Measurements from ENCODE around the gene TRAP1.
"Not testable (repeated sequence)": the region's sequence is repeated elsewhere in the genome, so short reads cannot be mapped to it uniquely, and the experiment has no call there.

The TRAP1 gene

GRCh38 chr16:3714378-3714777, 2.9 kb downstream of the TRAP1 start:
- H3K27me3 ChIP-seq (replicated peaks in 2 of 5; ENCODE audit: control insufficient read depth in 4 of 5, insufficient read depth in 5 of 5, low read length in 4 of 5); H3K4me3 ChIP-seq (ENCODE audit: control insufficient read depth in 1 of 7, extremely low read depth in 1 of 7, insufficient read depth in 4 of 7, low read depth in 2 of 7, low read length in 6 of 7); POLR2A ChIA-PET; DNase-seq; H3K27ac ChIP-seq (ENCODE audit: insufficient read depth in 1 of 2, low read depth in 1 of 2, low read length in 2 of 2, poor library complexity in 1 of 2, severe bottlenecking in 2 of 2); H3K9me3 ChIP-seq (ENCODE audit: control extremely low read depth in 1 of 5, control insufficient read depth in 4 of 5, insufficient read depth in 2 of 5, low read depth in 1 of 5, low read length in 4 of 5): not testable (repeated sequence)
- 100% methylated on average over 7 of the region's 10 CpGs for WGBS (ENCODE audit: insufficient coverage)
- peaks cover 0 to 22% (median 6%) of the 10 kb centered on the region in 4 experiments for H3K36me3 ChIP-seq (ENCODE audit: control insufficient read depth in 4 of 4, insufficient read depth in 4 of 4, low read length in 3 of 4)
- CTCF ChIA-PET: interaction anchor here (1.7 kb wide), 1 partner anchor 24 kb away, joined by 6 read pairs; no protein-coding TSS in a partner anchor
- H3K4me1 ChIP-seq (ENCODE audit: control extremely low read depth in 1 of 4, control insufficient read depth in 4 of 4, insufficient read depth in 4 of 4, low read length in 3 of 4): peaks cover 5 to 19% (median 17%) of the 10 kb centered on the region in 4 experiments

- no peak overlapping the region for H3K4me3 ChIP-seq (ENCODE audit: control insufficient read depth in 1 of 7, extremely low read depth in 1 of 7, insufficient read depth in 4 of 7, low read depth in 2 of 7, low read length in 6 of 7)
- H3K27ac ChIP-seq (ENCODE audit: insufficient read depth in 1 of 2, low read depth in 1 of 2, low read length in 2 of 2, poor library complexity in 1 of 2, severe bottlenecking in 2 of 2): no peak overlapping the region
- H3K9me3 ChIP-seq (ENCODE audit: control extremely low read depth in 1 of 5, control insufficient read depth in 4 of 5, insufficient read depth in 2 of 5, low read depth in 1 of 5, low read length in 4 of 5): no peaks in the 10 kb centered on the region
- POLR2A ChIA-PET: no interaction called here
- peaks cover 0 to 22% (median 6%) of the 10 kb centered on the region in 4 experiments for H3K36me3 ChIP-seq (ENCODE audit: control insufficient read depth in 4 of 4, insufficient read depth in 4 of 4, low read length in 3 of 4)
- WGBS (ENCODE audit: insufficient coverage): 96% methylated on average over 14 of the region's 15 CpGs
- H3K27me3 ChIP-seq (replicated peaks in 2 of 5; ENCODE audit: control insufficient read depth in 4 of 5, insufficient read depth in 5 of 5, low read length in 4 of 5): peaks cover 0 to 3% (median 2%) of the 10 kb centered on the region in 5 experiments
- H3K4me1 ChIP-seq (ENCODE audit: control extremely low read depth in 1 of 4, control insufficient read depth in 4 of 4, insufficient read depth in 4 of 4, low read length in 3 of 4): peaks cover 5 to 19% (median 17%) of the 10 kb centered on the region in 4 experiments
- CTCF ChIA-PET: interaction anchor here (0.6 kb wide), 1 partner anchor 15 kb away, joined by 3 read pairs; no protein-coding TSS in a partner anchor
- DNase-seq: no peak
Measured at GRCh38 chr16:3713587-3714242, 3.6 kb downstream of the TRAP1 start.

DNA sequence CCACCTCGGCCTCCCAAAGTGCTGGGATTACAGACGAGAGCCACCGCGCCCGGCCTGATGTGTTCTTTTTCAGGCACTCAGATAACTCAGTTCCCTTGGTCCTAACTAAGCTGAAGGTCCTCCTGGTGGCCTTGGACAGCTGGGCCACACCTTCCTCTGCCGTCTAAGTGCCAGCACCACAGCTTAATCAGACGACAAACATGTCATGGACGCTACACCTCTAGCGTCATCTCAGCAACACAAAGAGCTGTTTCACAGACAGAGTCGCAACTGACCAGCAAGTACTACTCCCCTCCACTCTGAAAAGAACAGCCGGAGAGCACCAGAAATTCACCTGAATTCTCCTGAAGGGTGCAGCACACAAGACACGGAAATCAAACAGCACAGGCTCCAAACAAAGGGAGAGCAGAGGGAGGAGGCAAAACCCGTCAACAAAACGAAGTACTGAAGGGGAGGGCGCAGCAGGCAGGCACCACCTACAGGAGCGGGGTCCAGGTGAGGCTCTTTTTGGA, 4.4 kb downstream of the TRAP1 start:
- ChIA-PET CTCF (interaction anchor here (1.6 kb wide), 1 partner anchor 11 kb away, joined by 6 read pairs; no protein-coding TSS in a partner anchor), POLR2A (no interaction called here)
- WGBS (ENCODE audit: insufficient coverage): 96% methylated on average over 13 of the region's 16 CpGs
- Histone ChIP-seq H3K4me1 (ENCODE audit: control extremely low read depth in 1 of 4, control insufficient read depth in 4 of 4, insufficient read depth in 4 of 4, low read length in 3 of 4) (peaks cover 3 to 14% (median 13%) of the 10 kb centered on the region in 4 experiments), H3K27me3 (replicated peaks in 2 of 5; ENCODE audit: control insufficient read depth in 4 of 5, insufficient read depth in 5 of 5, low read length in 4 of 5) (peaks cover 0 to 3% (median 2%) of the 10 kb centered on the region in 5 experiments), H3K36me3 (ENCODE audit: control insufficient read depth in 4 of 4, insufficient read depth in 4 of 4, low read length in 3 of 4) (peaks cover 0 to 22% (median 6%) of the 10 kb centered on the region in 4 experiments), H3K27ac (ENCODE audit: insufficient read depth in 1 of 2, low read depth in 1 of 2, low read length in 2 of 2, poor library complexity in 1 of 2, severe bottlenecking in 2 of 2) (no peak overlapping the region), H3K4me3 (ENCODE audit: control insufficient read depth in 1 of 7, extremely low read depth in 1 of 7, insufficient read depth in 4 of 7, low read depth in 2 of 7, low read length in 6 of 7) (no peak overlapping the region), H3K9me3 (ENCODE audit: control extremely low read depth in 1 of 5, control insufficient read depth in 4 of 5, insufficient read depth in 2 of 5, low read depth in 1 of 5, low read length in 4 of 5) (no peaks in the 10 kb centered on the region)
- DNase-seq: no peak

DNA sequence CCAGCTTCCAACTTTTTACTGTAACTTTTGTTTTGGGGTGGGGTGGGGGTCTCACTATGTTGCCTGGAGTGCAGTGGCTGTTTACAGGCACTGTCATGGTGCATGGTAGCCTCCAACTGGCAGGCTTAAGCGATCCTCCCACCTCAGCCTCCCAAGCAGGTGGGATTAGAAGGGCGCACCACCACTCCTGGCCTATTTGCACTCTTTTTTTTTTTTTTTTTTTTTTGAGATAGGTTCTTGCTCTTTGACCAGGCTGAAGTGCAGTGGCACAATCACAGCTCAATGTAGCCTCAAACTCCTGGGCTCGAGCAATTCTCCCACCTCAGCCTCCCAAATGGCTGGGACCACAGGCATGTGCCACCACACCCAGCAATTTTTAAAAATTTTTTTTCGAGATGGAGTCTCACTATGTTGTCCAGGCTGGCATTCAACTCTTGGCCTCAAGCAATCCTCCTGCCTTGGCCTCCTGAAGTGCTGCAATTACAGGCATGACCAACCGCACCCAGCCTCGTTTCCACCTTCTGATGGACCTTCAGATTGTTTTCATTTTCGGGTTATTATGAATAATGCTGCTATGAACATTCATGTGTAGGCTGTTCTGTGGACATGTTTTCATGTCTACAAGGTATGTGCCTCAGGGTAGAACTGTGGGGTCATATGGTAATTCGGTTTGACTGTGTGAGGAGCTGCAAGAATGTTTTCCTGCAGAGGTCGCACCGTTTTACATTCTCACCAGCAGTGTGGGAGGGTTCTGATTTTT, 10.9 kb downstream of the TRAP1 start:
- CTCF ChIA-PET: no interaction called here
- no peak for DNase-seq
- Histone ChIP-seq H3K27ac (ENCODE audit: insufficient read depth in 1 of 2, low read depth in 1 of 2, low read length in 2 of 2, poor library complexity in 1 of 2, severe bottlenecking in 2 of 2) (no peak overlapping the region), H3K27me3 (replicated peaks in 2 of 5; ENCODE audit: control insufficient read depth in 4 of 5, insufficient read depth in 5 of 5, low read length in 4 of 5) (peaks cover 0 to 30% (median 12%) of the 10 kb centered on the region in 5 experiments), H3K4me1 (ENCODE audit: control extremely low read depth in 1 of 4, control insufficient read depth in 4 of 4, insufficient read depth in 4 of 4, low read length in 3 of 4) (peaks cover 0 to 6% (median 4%) of the 10 kb centered on the region in 4 experiments), H3K36me3 (ENCODE audit: control insufficient read depth in 4 of 4, insufficient read depth in 4 of 4, low read length in 3 of 4) (peaks cover 0 to 8% (median 2%) of the 10 kb centered on the region in 4 experiments), H3K4me3 (ENCODE audit: control insufficient read depth in 1 of 7, extremely low read depth in 1 of 7, insufficient read depth in 4 of 7, low read depth in 2 of 7, low read length in 6 of 7) (no peak overlapping the region), H3K9me3 (ENCODE audit: control extremely low read depth in 1 of 5, control insufficient read depth in 4 of 5, insufficient read depth in 2 of 5, low read depth in 1 of 5, low read length in 4 of 5) (no peaks in the 10 kb centered on the region)
- POLR2A ChIA-PET: no interaction called here
- 100% methylated on average over 3 of the region's 10 CpGs for WGBS (ENCODE audit: insufficient coverage)

DNA sequence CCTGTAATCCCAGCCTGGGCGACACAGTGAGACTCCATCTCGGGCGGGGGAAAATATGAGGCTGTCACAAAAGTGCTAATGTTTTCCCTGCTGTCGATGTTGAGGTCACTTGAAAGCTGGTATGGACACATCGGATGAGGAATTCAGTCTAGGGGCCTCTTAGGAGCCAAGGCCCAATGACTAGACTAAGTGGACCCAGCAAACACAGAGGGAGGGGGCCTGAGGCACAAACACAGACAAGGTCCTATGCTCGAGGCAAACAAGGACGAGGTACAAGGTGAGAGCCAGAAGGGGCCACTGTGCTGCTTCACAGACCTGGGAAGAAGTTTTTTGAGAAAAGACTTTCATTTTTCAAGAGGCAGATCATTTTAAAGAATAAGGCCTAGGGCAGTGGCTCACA, 15.2 kb downstream of the TRAP1 start:
- CTCF ChIA-PET: interaction anchor here (0.7 to 1.7 kb wide), 2 partner anchors 10 to 11 kb away, joined by 3 to 6 read pairs; no protein-coding TSS in a partner anchor
- no peak overlapping the region for H3K4me3 ChIP-seq (ENCODE audit: control insufficient read depth in 1 of 7, extremely low read depth in 1 of 7, insufficient read depth in 4 of 7, low read depth in 2 of 7, low read length in 6 of 7)
- no peaks in the 10 kb centered on the region for H3K9me3 ChIP-seq (ENCODE audit: control extremely low read depth in 1 of 5, control insufficient read depth in 4 of 5, insufficient read depth in 2 of 5, low read depth in 1 of 5, low read length in 4 of 5)
- POLR2A ChIA-PET: no interaction called here
- H3K4me1 ChIP-seq (ENCODE audit: control extremely low read depth in 1 of 4, control insufficient read depth in 4 of 4, insufficient read depth in 4 of 4, low read length in 3 of 4): peaks cover 4 to 16% (median 11%) of the 10 kb centered on the region in 4 experiments
- DNase-seq: no peak
- peaks cover 0 to 45% (median 22%) of the 10 kb centered on the region in 5 experiments for H3K27me3 ChIP-seq (replicated peaks in 2 of 5; ENCODE audit: control insufficient read depth in 4 of 5, insufficient read depth in 5 of 5, low read length in 4 of 5)
- H3K27ac ChIP-seq (ENCODE audit: insufficient read depth in 1 of 2, low read depth in 1 of 2, low read length in 2 of 2, poor library complexity in 1 of 2, severe bottlenecking in 2 of 2): no peak overlapping the region
- 97% methylated on average over 7 of the region's 7 CpGs for WGBS (ENCODE audit: insufficient coverage)
- peaks cover 0 to 8% (median 2%) of the 10 kb centered on the region in 4 experiments for H3K36me3 ChIP-seq (ENCODE audit: control insufficient read depth in 4 of 4, insufficient read depth in 4 of 4, low read length in 3 of 4)

- Histone ChIP-seq H3K4me1 (ENCODE audit: control extremely low read depth in 1 of 4, control insufficient read depth in 4 of 4, insufficient read depth in 4 of 4, low read length in 3 of 4) (peaks cover under 1 to 15% (median 10%) of the 10 kb centered on the region in 4 experiments), H3K27ac (ENCODE audit: insufficient read depth in 1 of 2, low read depth in 1 of 2, low read length in 2 of 2, poor library complexity in 1 of 2, severe bottlenecking in 2 of 2) (no peak overlapping the region), H3K27me3 (replicated peaks in 2 of 5; ENCODE audit: control insufficient read depth in 4 of 5, insufficient read depth in 5 of 5, low read length in 4 of 5) (peaks cover 0 to 51% (median 26%) of the 10 kb centered on the region in 5 experiments), H3K36me3 (ENCODE audit: control insufficient read depth in 4 of 4, insufficient read depth in 4 of 4, low read length in 3 of 4) (peaks cover 0 to 8% (median 2%) of the 10 kb centered on the region in 4 experiments), H3K9me3 (ENCODE audit: control extremely low read depth in 1 of 5, control insufficient read depth in 4 of 5, insufficient read depth in 2 of 5, low read depth in 1 of 5, low read length in 4 of 5) (no peaks in the 10 kb centered on the region), H3K4me3 (ENCODE audit: control insufficient read depth in 1 of 7, extremely low read depth in 1 of 7, insufficient read depth in 4 of 7, low read depth in 2 of 7, low read length in 6 of 7) (no peak overlapping the region)
- ChIA-PET POLR2A (no interaction called here), CTCF (interaction anchor here (0.7 to 1.7 kb wide), 2 partner anchors 10 to 11 kb away, joined by 3 to 6 read pairs; no protein-coding TSS in a partner anchor)
- no peak for DNase-seq
- no CpG with 5 or more reads among the region's 4 CpGs for WGBS (ENCODE audit: insufficient coverage)
Measured at GRCh38 chr16:3701531-3701930, 15.8 kb downstream of the TRAP1 start.
